Keratinocyte (primary cell): Measurements from ENCODE around the gene HOMER2.

Source experiments
- CTCF ChIP-seq, 3 experiments: IDR thresholded peaks in 1 of 3; conservative IDR thresholded peaks in 1 of 3; optimal IDR thresholded peaks in 1 of 3; 2 replicates in 2 of 3; 3 replicates in 1 of 3; pipeline versions ENCODE3 to v1.5.1; 2011; ENCODE audit warnings: low read length in 3 of 3, mild to moderate bottlenecking in 3 of 3, moderate library complexity in 2 of 3, control low read depth in 1 of 3, inconsistent platforms in 1 of 3; ENCODE audit not compliant: insufficient read depth in 2 of 3; ENCODE audit errors: extremely low read depth in 1 of 3
- EZH2 ChIP-seq: IDR thresholded peaks from one replicate; pipeline ENCODE4 v1.6.1; 2012; ENCODE audit warnings: inconsistent platforms, mild to moderate bottlenecking, low read length, moderate library complexity

DNA sequence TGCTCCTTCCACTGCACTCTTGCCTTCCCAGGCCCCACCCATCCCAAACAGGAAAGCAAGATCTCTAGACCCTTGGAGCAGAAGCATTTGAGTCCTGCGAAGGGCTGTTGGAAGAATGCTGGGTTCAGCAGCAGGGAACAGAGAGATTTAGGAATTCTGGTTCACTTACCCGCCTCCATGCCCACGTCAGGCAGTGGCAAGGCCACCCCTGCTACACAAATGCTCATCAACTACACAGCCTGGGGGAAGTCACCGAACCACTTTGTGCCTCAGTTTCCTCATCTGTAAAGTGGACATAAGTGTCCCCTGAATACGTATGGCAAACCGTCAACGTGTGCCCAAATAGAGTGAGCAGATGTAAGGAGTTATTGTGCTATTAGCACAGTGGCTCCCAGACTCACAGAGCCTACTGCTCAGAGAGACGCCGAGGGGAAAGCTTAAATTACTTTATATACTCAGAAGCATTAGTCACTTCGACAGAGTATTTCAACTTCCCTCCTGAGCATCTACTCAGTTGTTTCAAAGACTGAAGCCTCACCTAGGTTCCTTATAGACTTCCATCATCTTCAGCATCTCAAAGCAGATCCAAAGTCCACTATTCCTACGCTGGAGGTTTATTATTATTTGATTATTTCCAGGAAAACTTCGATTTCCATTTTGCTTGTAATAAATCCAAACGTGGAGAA, 905 bp downstream of the HOMER2 start:
- no peak for TF ChIP-seq CTCF (optimal IDR thresholded peaks at IDR 0.05 in 1 of 3, IDR thresholded peaks at IDR 0.05 in 1 of 3, conservative IDR thresholded peaks at IDR 0.05 in 1 of 3; ENCODE audit: extremely low read depth in 1 of 3, insufficient read depth in 2 of 3, low read length in 3 of 3)
- TF ChIP-seq EZH2: peak; percentile 39
